Measurements from ENCODE around the gene GBF1.

DNA sequence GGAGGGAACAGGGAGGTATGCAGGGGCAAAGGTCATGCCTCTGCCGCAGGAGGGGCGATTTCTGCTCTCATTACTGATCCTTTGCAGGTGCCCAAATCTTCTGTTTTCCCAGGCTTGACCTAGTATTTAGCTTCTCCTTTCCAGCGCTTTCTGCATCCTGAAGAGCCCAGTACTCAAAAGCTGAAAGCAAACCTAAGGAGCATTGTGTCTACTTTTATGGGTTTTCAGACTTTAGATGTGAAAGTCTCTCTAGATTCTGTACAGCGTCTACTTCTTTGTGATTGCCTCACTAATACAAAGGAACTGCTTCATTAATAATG, 560 bp downstream of the GBF1 start:
- TF ChIP-seq, protein P1, sequence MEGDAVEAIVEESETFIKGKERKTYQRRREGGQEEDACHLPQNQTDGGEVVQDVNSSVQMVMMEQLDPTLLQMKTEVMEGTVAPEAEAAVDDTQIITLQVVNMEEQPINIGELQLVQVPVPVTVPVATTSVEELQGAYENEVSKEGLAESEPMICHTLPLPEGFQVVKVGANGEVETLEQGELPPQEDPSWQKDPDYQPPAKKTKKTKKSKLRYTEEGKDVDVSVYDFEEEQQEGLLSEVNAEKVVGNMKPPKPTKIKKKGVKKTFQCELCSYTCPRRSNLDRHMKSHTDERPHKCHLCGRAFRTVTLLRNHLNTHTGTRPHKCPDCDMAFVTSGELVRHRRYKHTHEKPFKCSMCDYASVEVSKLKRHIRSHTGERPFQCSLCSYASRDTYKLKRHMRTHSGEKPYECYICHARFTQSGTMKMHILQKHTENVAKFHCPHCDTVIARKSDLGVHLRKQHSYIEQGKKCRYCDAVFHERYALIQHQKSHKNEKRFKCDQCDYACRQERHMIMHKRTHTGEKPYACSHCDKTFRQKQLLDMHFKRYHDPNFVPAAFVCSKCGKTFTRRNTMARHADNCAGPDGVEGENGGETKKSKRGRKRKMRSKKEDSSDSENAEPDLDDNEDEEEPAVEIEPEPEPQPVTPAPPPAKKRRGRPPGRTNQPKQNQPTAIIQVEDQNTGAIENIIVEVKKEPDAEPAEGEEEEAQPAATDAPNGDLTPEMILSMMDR (IDR thresholded peaks at IDR 0.05) = no peak
- TF ChIP-seq POLR2A (IDR thresholded peaks at IDR 0.05) = no peak

Measured in right lobe of liver (tissue), 4 donors.